Bronchial epithelial cell (primary cell): ENCODE data around the gene RALGAPA1. TPM values are rescaled to one million over a fixed set of nuclear protein-coding genes. Genes with fewer than 3 reads are reported as not detected.

Source experiments
- DNase-seq: peaks from one replicate; pipeline ENCODE4 v3.0.0-alpha.2; 2010; ENCODE audit warnings: low read depth
- FAIRE-seq: peaks from 2 replicates; lab custom pipeline; 2011; peaks lifted over from hg19 to GRCh38; lab: Jason Lieb, UNC
- H3K27me3 ChIP-seq: 2 replicates; pipeline ENCODE4 v1.5.1; 2011; ENCODE audit warnings: low read length; ENCODE audit not compliant: control insufficient read depth, insufficient read depth
- H3K36me3 ChIP-seq: 2 replicates; pipeline ENCODE4 v1.5.1; 2011; ENCODE audit warnings: low read length; ENCODE audit not compliant: control insufficient read depth, insufficient read depth
- H3K4me3 ChIP-seq: 2 replicates; pipeline ENCODE4 v1.5.1; 2011; ENCODE audit warnings: mild to moderate bottlenecking, low read depth, low read length, control low read depth
- CTCF ChIP-seq: IDR thresholded peaks from 2 replicates; pipeline ENCODE4 v1.5.1; 2011; ENCODE audit warnings: mild to moderate bottlenecking, moderate library complexity, low read length, control low read depth, inconsistent platforms; ENCODE audit not compliant: insufficient read depth, severe bottlenecking
- total RNA-seq: library from RNA; depleted of rRNA; stranded (reverse); fragments of >200 nt; gene quantifications from 2 replicates; pipeline ENCODE4 v1.2.1, GENCODE V29; 2014

Gene RALGAPA1
- total RNA-seq, 1 donor from 2014 or later = 28.2 TPM

- DNase-seq (peak; percentile 47), FAIRE-seq (peak; percentile 64)
- H3K27me3 ChIP-seq = no peaks in the 10 kb centered on the region
- H3K4me3 ChIP-seq = no peak overlapping the region
- no peak for TF ChIP-seq CTCF
- no peaks in the 10 kb centered on the region for H3K36me3 ChIP-seq
Measured at GRCh38 chr14:35506927-35507326, 302.2 kb downstream of the RALGAPA1 start.

- H3K36me3 ChIP-seq = no peaks in the 10 kb centered on the region
- DNase-seq (no peak), FAIRE-seq (no peak)
- no peak overlapping the region for H3K4me3 ChIP-seq
- H3K27me3 ChIP-seq = no peaks in the 10 kb centered on the region
- TF ChIP-seq CTCF = no peak
Measured at GRCh38 chr14:35506461-35506860, 302.6 kb downstream of the RALGAPA1 start.

GRCh38 chr14:35504260-35504659, 304.8 kb downstream of the RALGAPA1 start:
- no peak for TF ChIP-seq CTCF
- DNase-seq = no peak
- H3K4me3 ChIP-seq = no peak overlapping the region
- no peak for FAIRE-seq
- no peaks in the 10 kb centered on the region for H3K36me3 ChIP-seq
- no peaks in the 10 kb centered on the region for H3K27me3 ChIP-seq

GRCh38 chr14:35503646-35504045, 305.4 kb downstream of the RALGAPA1 start:
- TF ChIP-seq CTCF = no peak
- FAIRE-seq (no peak), DNase-seq (no peak)
- Histone ChIP-seq H3K27me3 (no peaks in the 10 kb centered on the region), H3K4me3 (no peak overlapping the region), H3K36me3 (no peaks in the 10 kb centered on the region)

GRCh38 chr14:35499180-35499579, 309.9 kb downstream of the RALGAPA1 start:
- no peak for TF ChIP-seq CTCF
- Histone ChIP-seq H3K27me3 (no peaks in the 10 kb centered on the region), H3K4me3 (no peak overlapping the region), H3K36me3 (no peaks in the 10 kb centered on the region)
- no peak for DNase-seq
- FAIRE-seq = no peak

GRCh38 chr14:35495278-35495677, 313.8 kb downstream of the RALGAPA1 start:
- no peak for TF ChIP-seq CTCF

More at GRCh38 chr14:35495278-35495677, 313.8 kb downstream of the RALGAPA1 start:
- no peak overlapping the region for H3K4me3 ChIP-seq
- FAIRE-seq = no peak
- DNase-seq = peak; percentile 20
- H3K36me3 ChIP-seq = no peaks in the 10 kb centered on the region
- H3K27me3 ChIP-seq = no peaks in the 10 kb centered on the region
